LNCAP (cell line): ENCODE data around the gene ZNF385D.

ENCODE experiments used
- TF ChIP-seq, protein P1 (sequence below): fragments of 450-650 bp; IDR thresholded peaks from 2 replicates; pipeline ENCODE4 v1.5.1; 2017; ENCODE audit warnings: mild to moderate bottlenecking

Gene ZNF385D

DNA sequence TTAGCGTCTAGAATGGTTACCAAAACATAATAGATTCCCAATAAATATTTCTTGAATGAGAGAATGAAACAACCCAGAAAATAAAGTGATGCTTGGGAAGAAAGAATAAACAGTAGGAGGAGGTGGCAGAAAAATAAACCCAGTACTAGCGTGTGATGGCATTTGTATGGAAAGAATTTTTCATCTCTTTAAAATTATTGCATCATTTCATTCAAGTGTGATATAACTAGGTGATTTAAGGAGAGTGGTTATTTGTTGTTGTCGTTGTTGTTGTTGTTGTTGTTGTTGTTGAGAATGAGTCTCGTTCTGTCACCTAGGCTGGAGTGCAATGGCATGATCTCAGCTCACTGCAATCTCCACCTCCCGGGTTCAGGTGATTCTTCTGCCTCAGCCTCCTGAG is 293.9 kb downstream of the ZNF385D start:
- TF ChIP-seq, protein P1, sequence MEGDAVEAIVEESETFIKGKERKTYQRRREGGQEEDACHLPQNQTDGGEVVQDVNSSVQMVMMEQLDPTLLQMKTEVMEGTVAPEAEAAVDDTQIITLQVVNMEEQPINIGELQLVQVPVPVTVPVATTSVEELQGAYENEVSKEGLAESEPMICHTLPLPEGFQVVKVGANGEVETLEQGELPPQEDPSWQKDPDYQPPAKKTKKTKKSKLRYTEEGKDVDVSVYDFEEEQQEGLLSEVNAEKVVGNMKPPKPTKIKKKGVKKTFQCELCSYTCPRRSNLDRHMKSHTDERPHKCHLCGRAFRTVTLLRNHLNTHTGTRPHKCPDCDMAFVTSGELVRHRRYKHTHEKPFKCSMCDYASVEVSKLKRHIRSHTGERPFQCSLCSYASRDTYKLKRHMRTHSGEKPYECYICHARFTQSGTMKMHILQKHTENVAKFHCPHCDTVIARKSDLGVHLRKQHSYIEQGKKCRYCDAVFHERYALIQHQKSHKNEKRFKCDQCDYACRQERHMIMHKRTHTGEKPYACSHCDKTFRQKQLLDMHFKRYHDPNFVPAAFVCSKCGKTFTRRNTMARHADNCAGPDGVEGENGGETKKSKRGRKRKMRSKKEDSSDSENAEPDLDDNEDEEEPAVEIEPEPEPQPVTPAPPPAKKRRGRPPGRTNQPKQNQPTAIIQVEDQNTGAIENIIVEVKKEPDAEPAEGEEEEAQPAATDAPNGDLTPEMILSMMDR: no peak

DNA sequence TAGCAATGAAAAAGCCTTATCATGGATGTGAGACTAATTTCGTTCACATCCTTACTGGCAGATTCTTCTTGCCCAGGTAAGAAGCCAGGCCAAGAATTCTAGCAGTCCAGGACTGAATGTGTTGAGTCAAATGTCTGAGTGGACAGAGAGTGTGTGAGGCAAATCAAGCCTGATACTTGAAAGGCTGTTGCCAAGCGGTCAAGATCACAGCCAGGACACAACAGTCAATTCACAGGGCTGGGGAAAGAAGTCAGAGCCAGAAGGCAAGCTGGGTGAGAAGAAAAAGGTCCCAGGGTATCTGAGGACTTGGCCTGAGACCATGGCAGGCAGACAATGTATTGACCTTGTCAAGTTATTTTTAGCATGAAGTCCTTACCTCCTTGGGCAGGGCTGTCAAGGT is 301.3 kb downstream of the ZNF385D start:
- TF ChIP-seq, protein P1: no peak

DNA sequence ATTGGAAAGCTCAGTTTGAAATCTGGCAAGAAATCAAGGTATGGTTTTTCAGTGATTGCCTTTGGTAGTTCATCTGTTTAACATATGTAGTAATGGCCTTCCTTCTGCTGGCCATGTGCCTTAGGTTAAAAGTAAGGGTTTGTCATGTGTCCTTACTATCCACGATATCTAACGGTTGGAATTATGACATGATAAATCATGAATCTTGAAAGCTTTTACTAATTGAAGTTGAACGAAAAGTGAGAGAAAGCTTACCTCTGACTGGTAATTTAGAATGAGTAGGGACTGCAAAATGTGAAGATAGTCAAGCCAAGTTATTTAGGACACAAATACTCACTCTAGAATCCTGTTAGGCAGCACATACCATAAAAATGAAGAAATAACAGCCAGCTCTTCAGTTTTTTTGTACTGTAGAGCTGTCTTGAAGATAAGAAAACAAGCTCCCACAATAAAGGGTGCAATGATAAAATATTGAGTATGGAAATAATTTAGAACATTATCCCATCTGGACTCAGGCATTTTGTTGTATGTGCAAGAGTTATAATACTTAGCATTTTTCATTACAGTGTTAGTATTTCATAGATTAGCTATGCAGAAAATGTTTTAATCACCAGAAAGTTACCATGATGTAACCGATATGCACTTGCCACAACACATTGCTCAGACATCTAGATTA is 303.4 kb downstream of the ZNF385D start:
- TF ChIP-seq, protein P1: no peak

DNA sequence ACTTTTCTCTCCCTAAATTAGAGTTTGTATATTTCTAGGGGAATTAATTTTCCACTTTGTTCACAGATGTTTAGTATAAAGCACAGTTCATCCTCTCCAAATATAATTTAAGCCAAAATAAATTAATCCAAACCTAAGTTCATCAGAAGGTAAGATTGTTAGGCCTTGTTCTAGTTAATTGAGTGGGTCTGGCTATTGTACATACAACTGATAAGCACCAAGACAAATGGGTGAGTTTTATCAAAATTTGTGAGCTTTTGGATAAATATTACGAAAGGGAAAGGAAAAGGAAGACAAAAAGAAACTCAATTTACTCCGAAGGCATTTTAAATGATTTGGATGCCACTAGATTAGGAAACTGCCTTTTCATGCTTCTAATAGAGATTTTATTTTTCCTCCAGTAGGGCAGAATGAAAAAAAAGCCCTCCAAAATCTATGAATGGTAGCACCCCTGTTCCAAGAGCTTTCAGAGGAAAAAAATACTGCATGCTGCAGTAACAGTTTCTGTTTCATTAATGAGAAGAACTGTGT is 304.0 kb downstream of the ZNF385D start:
- TF ChIP-seq, protein P1: no peak

DNA sequence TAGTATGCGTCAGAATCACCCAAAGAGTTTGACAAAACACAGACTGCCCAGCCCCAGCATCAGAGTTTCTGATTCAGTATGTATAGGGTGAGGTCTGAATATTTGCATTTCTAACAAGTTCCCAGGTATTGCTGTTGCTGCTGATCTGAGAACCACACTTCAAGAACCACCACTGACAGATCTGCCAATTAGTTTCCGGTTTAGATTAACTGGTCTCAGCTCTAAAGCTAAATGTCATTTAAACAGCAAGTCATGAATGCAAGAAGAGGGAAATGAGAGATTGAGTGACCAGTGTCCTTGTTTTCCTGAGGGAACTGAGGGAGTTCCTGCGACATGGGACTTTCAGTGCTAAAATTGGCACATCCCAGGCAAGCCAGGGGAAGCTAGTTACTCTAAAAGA is 305.0 kb downstream of the ZNF385D start:
- TF ChIP-seq, protein P1: no peak

DNA sequence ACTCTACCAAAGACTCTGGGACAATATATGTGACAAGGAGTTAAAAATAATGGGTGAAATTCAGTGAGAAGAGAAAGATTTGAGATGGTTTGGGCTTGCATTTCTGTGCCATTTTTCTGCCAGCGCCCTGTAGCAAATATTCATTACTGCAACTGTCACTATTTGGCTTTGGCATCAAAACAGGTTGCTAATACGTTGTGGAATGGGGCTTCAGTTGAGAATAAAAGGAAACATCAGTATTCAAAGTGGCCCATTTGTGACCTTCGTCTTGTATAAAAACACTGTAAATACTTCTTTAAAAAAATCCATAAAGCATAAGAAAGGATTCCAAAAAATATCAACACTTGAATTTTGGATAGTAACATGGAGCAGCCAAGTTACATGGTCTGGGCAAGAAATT is 309.2 kb downstream of the ZNF385D start:
- TF ChIP-seq, protein P1: no peak

DNA sequence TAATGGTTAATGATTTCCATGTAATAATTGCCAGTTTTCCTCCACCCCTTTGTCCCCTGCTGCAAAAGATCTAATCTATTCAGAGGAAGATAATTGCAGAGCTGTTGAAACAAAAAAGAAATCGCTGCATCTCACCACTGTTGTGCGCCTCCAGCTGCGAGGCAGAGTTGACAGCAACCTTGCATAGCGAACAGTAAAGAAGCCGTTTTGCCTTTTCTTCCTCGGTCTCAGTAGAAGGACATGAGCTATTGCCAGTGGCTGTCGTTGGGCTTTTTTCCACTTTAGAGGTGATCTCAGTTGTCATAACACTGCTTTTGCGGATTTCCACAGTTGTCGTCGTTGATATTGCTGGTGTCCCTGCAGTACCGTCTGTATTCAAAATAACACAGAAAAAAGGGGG is 314.2 kb downstream of the ZNF385D start:
- TF ChIP-seq, protein P1: no peak
